ENCODE measurements around the gene SCAMP3.
"Not testable (repeated sequence)": the region's sequence is repeated elsewhere in the genome, so short reads cannot be mapped to it uniquely, and the experiment has no call there.

SCAMP3 gene

GRCh38 chr1:155261852-155262673 is at the start of gene SCAMP3:
Gene SCAMP3 (minus strand): TSS chr1:155262360. CDS start chr1:155262151, 209 bp downstream.
- DNase-seq = peak; percentile 98

- DNase-seq = no peak
These were observed 47.4 kb upstream of the SCAMP3 start for GRCh38 chr1:155309423-155310021.

- peak; percentile 99 for DNase-seq
These were observed 46.6 kb upstream of the SCAMP3 start, which contains the start of gene FDPS for GRCh38 chr1:155308493-155309422. Gene FDPS (plus strand): TSS chr1:155308866. CDS start chr1:155309790, 924 bp downstream.

GRCh38 chr1:155307247-155307740 is 45.1 kb upstream of the SCAMP3 start:
- no peak for DNase-seq

- no peak for DNase-seq
These were observed 43.8 kb upstream of the SCAMP3 start for GRCh38 chr1:155305881-155306391.

- no peak for DNase-seq
These were observed 42.5 kb upstream of the SCAMP3 start for GRCh38 chr1:155304558-155305063.

GRCh38 chr1:155301342-155301841 is 39.2 kb upstream of the SCAMP3 start, which contains the start of gene PKLR:
Gene PKLR (minus strand): TSS chr1:155301438. CDS start chr1:155301395, 43 bp downstream.
- no peak for DNase-seq

- DNase-seq = no peak
These were observed 38.6 kb upstream of the SCAMP3 start for GRCh38 chr1:155300553-155301329.

- no peak for DNase-seq
These were observed 37.9 kb upstream of the SCAMP3 start for GRCh38 chr1:155300024-155300423.

GRCh38 chr1:155297384-155297783 is 35.2 kb upstream of the SCAMP3 start:
- DNase-seq = no peak

GRCh38 chr1:155296661-155297060 is 34.5 kb upstream of the SCAMP3 start:
- DNase-seq = no peak

GRCh38 chr1:155295942-155296267 is 33.7 kb upstream of the SCAMP3 start:
- no peak for DNase-seq

- no peak for DNase-seq
These were observed 33.2 kb upstream of the SCAMP3 start for GRCh38 chr1:155295183-155295941.

- DNase-seq = no peak
These were observed 32.5 kb upstream of the SCAMP3 start for GRCh38 chr1:155294520-155295182.

GRCh38 chr1:155293086-155293749 is 31.1 kb upstream of the SCAMP3 start:
- DNase-seq = no peak

GRCh38 chr1:155291006-155291405 is 28.8 kb upstream of the SCAMP3 start:
- DNase-seq = not testable (repeated sequence)

GRCh38 chr1:155287987-155288543 is 25.9 kb upstream of the SCAMP3 start:
- no peak for DNase-seq

GRCh38 chr1:155286544-155286943 is 24.4 kb upstream of the SCAMP3 start:
- no peak for DNase-seq

- no peak for DNase-seq
These were observed 23.5 kb upstream of the SCAMP3 start for GRCh38 chr1:155285631-155286044.
